ENCODE measurements around the gene LHFPL3.

DNA sequence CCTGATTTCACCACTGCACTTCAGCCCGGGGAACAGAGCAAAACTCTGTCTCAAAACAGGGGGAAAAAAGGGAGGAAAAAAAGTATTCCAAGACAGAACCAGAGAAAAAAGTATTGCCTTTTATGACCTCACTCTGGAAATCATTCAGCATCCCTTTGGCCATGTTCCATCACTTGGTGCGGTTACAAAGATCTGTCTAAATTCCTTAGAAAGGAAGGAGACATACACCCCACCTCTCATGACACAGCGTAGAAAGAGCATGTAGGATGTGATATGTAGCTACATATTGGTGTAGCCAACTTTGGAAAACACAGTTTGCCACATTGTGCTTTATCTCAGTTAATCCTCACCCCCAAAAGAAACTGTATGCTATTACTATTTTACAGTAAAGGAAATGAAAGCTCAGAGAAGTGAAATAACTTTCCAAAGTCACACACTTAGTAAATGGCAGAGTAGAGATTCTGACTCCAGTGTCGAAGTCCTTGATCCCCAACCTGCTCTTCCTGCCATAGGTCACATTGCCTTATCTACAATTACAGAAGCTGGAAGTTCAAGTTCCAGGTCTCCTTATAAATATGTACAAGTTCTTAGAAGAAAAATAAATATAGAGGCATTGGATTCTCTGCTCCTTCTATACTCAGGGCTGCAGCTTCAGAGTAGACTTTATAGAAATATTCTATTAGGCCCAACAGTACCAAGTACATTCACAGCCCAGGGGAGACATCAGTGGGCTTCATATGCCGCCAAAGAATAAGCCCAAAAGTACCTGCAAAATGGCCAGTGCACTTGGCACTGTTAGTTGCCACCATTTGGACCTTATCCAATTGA, 594.0 kb downstream of the LHFPL3 start:
- TF ChIP-seq, protein P1, sequence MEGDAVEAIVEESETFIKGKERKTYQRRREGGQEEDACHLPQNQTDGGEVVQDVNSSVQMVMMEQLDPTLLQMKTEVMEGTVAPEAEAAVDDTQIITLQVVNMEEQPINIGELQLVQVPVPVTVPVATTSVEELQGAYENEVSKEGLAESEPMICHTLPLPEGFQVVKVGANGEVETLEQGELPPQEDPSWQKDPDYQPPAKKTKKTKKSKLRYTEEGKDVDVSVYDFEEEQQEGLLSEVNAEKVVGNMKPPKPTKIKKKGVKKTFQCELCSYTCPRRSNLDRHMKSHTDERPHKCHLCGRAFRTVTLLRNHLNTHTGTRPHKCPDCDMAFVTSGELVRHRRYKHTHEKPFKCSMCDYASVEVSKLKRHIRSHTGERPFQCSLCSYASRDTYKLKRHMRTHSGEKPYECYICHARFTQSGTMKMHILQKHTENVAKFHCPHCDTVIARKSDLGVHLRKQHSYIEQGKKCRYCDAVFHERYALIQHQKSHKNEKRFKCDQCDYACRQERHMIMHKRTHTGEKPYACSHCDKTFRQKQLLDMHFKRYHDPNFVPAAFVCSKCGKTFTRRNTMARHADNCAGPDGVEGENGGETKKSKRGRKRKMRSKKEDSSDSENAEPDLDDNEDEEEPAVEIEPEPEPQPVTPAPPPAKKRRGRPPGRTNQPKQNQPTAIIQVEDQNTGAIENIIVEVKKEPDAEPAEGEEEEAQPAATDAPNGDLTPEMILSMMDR (IDR thresholded peaks at IDR 0.05; ENCODE audit: low read length), result no peak
- no peak for TF ChIP-seq EZH2 (IDR thresholded peaks at IDR 0.05; ENCODE audit: borderline replicate concordance, low read length)

Measured in OCI-LY1 (cell line).